GM12892 (cell line): ENCODE measurements around the gene CISTR.

Source experiments
- POLR2A ChIP-seq: IDR thresholded peaks from 2 replicates; pipeline ENCODE4 v1.6.1; 2011; ENCODE audit warnings: low read depth, low read length, control low read depth
- TAF1 ChIP-seq: IDR thresholded peaks from 2 replicates; pipeline ENCODE4 v1.6.1; 2011; ENCODE audit warnings: low read depth, mild to moderate bottlenecking, control low read depth, low read length, borderline replicate concordance

DNA sequence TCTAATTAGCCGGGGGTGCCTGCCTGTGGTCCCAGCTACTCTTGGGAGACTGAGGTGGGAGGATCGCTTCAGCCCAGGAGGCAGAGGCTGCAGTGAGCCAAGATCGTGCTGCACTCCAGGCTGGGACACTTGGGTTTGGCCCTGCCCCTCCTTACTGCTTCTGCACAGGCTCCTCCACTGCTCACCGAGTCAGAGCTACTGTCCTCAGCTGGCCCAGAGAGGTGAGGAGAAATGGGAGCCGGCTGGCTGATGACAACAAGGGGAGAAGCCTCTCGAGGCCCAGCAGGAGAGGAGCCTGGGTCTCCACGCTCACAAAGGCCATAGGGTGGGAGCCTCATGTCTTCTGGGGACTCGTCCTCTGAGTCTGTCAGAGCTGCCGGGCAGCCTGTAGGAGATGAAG, 38.3 kb downstream of the CISTR start:
- TF ChIP-seq TAF1 (no peak), POLR2A (no peak)
